H1 (cell line): ENCODE data around the gene ZNF814. TPM values are rescaled to one million over a fixed set of nuclear protein-coding genes. Genes with fewer than 3 reads are reported as not detected.

Source experiments
- E2F6 ChIP-seq: IDR thresholded peaks from 2 replicates; pipeline ENCODE4 v1.6.1; 2012; ENCODE audit warnings: inconsistent platforms
- EP300 ChIP-seq, 2 experiments: IDR thresholded peaks; 1 replicate in 1 of 2; 2 replicates in 1 of 2; pipeline ENCODE4 v1.6.1; 2011 to 2012; ENCODE audit warnings: low read depth in 2 of 2, low read length in 2 of 2, mild to moderate bottlenecking in 2 of 2, borderline replicate concordance in 1 of 2, inconsistent platforms in 1 of 2, moderate library complexity in 1 of 2
- FOSL1 ChIP-seq: IDR thresholded peaks from 2 replicates; pipeline ENCODE4 v1.6.1; 2011; ENCODE audit warnings: mild to moderate bottlenecking, low read depth, low read length, moderate library complexity; ENCODE audit not compliant: insufficient read depth
- GABPA ChIP-seq: IDR thresholded peaks from 2 replicates; pipeline ENCODE4 v1.6.1; 2011; ENCODE audit warnings: mild to moderate bottlenecking, low read length, moderate library complexity, borderline replicate concordance; ENCODE audit not compliant: insufficient read depth
- JUN ChIP-seq: IDR thresholded peaks from 2 replicates; pipeline ENCODE4 v1.6.1; 2011; ENCODE audit warnings: low read depth, mild to moderate bottlenecking, improper control_type of control experiment, low read length
- KDM4A ChIP-seq: IDR thresholded peaks from one replicate; pipeline ENCODE4 v1.7.1; 2012; ENCODE audit warnings: low read depth, mild to moderate bottlenecking, moderate library complexity, low read length, inconsistent platforms; ENCODE audit not compliant: severe bottlenecking
- KDM5A ChIP-seq: fragments of 200-600 bp; IDR thresholded peaks from 2 replicates; pipeline ENCODE4 v1.7.1; 2012; ENCODE audit warnings: mild to moderate bottlenecking, low read length, inconsistent platforms, mixed read lengths
- POLR2A ChIP-seq, 2 experiments: IDR thresholded peaks; 1 replicate in 1 of 2; 2 replicates in 1 of 2; pipeline ENCODE4 v1.6.1; 2011; ENCODE audit warnings: low read depth in 2 of 2, low read length in 2 of 2, mild to moderate bottlenecking in 2 of 2; ENCODE audit errors: control extremely low read depth in 1 of 2
- POLR2AphosphoS5 ChIP-seq: IDR thresholded peaks from 2 replicates; pipeline ENCODE4 v1.6.1; 2011; ENCODE audit warnings: low read depth, low read length
- POU5F1 ChIP-seq: IDR thresholded peaks from 2 replicates; pipeline ENCODE4 v1.6.1; 2011; ENCODE audit warnings: low read depth, mild to moderate bottlenecking, low read length, moderate library complexity
- RAD21 ChIP-seq, 2 experiments: IDR thresholded peaks in 1 of 2; conservative IDR thresholded peaks in 1 of 2; 2 replicates each; pipeline ENCODE4 v1.6.1; 2011; ENCODE audit warnings: low read depth in 2 of 2, low read length in 2 of 2, improper control_type of control experiment in 1 of 2, inconsistent platforms in 1 of 2, mild to moderate bottlenecking in 1 of 2, moderate library complexity in 1 of 2
- RFX5 ChIP-seq: IDR thresholded peaks from 2 replicates; pipeline ENCODE4 v1.6.1; 2011; ENCODE audit warnings: low read depth, low read length, improper control_type of control experiment, borderline replicate concordance
- RXRA ChIP-seq: IDR thresholded peaks from 2 replicates; pipeline ENCODE4 v1.6.1; 2011; ENCODE audit warnings: low read depth, mild to moderate bottlenecking, low read length, moderate library complexity; ENCODE audit not compliant: insufficient read depth
- SIN3A ChIP-seq, 2 experiments: IDR thresholded peaks in 1 of 2; conservative IDR thresholded peaks in 1 of 2; 2 replicates each; pipeline ENCODE4 v1.6.1; 2011 to 2012; ENCODE audit warnings: low read length in 2 of 2, improper control_type of control experiment in 1 of 2, low read depth in 1 of 2, mild to moderate bottlenecking in 1 of 2
- SIRT6 ChIP-seq: IDR thresholded peaks from one replicate; pipeline ENCODE4 v1.7.1; 2012; ENCODE audit warnings: low read length, inconsistent platforms
- SIX5 ChIP-seq: IDR thresholded peaks from 2 replicates; pipeline ENCODE4 v1.6.1; 2011; ENCODE audit warnings: mild to moderate bottlenecking, low read depth, low read length
- SP2 ChIP-seq: IDR thresholded peaks from 2 replicates; pipeline ENCODE4 v1.6.1; 2012; ENCODE audit warnings: mild to moderate bottlenecking, low read length, inconsistent platforms
- SUZ12 ChIP-seq: fragments of 200-600 bp; sonication (generic); IDR thresholded peaks from 2 replicates; pipeline ENCODE4 v1.6.1; 2012; ENCODE audit warnings: mild to moderate bottlenecking, inconsistent platforms, low read length, moderate library complexity, mixed read lengths
- TAF1 ChIP-seq: IDR thresholded peaks from 2 replicates; pipeline ENCODE4 v1.6.1; 2011; ENCODE audit warnings: mild to moderate bottlenecking, low read depth, low read length
- USF2 ChIP-seq: IDR thresholded peaks from 2 replicates; pipeline ENCODE4 v1.6.1; 2011; ENCODE audit warnings: low read length, improper control_type of control experiment
- polyA plus RNA-seq, 7 experiments: library from polyadenylated mRNA; depleted of rRNA in 3 of 7; stranded (reverse) in 5 of 7; unstranded in 2 of 7; fragments of >200 nt in 5 of 7; fragments of 200-250 nt in 2 of 7; gene quantifications; 1 replicate in 5 of 7; 2 replicates in 1 of 7; 4 replicates in 1 of 7; pipeline versions ENCODE4 v1.2.1 to v1.2.3, GENCODE V29; 2011 to 2013; ENCODE audit warnings: missing spikeins in 2 of 7, mixed read lengths in 2 of 7
- total RNA-seq: library from RNA; stranded (reverse); fragmentation: NEBNext Ultra II Directional; extraction: Animal tissue kit (Norgen Biotek cat#: 25700); gene quantifications from 2 replicates; pipeline ENCODE4 v1.2.1, GENCODE V29; 2021
- TF ChIP-seq, protein P1 (sequence below): IDR thresholded peaks from 2 replicates; pipeline ENCODE4 v1.6.1; 2011; ENCODE audit warnings: low read depth, mild to moderate bottlenecking, low read length; ENCODE audit not compliant: insufficient read depth

The ZNF814 gene
- total and polyA plus RNA-seq, 2 of the 8 experiments (the other 6 are each of a cell fraction or from before 2014, with no cell fraction given): 90.9 to 99.6 TPM

DNA sequence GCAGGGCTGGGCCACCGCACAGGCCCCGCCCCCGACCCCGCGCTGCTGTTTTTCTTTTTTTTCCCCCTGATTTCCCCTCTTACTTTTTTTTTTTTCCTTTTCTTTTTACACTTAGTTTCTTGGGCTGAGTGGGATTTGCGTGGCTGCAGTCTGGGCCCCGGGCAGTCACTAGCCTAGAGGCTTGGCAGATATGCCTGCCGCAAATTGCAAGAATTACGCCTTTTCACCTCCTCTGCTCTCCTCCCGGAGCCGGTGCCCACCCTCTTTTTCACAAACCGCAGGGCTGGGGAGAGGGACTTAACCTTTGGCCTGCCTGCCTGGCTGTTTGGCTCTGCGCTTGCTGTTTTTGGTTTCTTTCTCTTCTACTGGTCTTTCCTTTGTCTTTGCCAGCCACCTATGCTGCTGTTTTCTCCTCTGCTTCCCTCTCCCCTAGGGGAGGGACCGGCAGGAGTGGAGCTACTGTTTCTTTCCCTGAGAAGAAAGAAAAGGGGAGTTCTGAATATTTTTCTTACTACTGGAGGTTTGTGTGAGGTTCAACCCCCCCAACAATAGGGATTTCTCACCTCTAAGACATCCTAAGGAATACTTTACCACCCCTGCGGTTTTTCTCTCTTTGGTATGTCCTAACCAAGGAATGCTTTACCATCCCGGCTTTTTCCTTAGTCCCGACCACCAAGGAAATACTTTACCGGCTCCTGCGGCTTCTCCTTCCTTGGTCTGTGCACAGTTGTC is 85.1 kb downstream of the ZNF814 start (continued):
- no peak for TF ChIP-seq E2F6
- TF ChIP-seq EP300 (IDR thresholded peaks at IDR 0.05; ENCODE audit: borderline replicate concordance in 1 of 2, low read depth in 2 of 2, low read length in 2 of 2): peak in 1 of 2 experiments; percentile 70; a peak in 1 of 3 replicates
- TF ChIP-seq POLR2A (IDR thresholded peaks at IDR 0.05; ENCODE audit: control extremely low read depth in 1 of 2, low read depth in 2 of 2, low read length in 2 of 2): peak in 1 of 2 experiments; percentile 72
- no peak for TF ChIP-seq USF2
- no peak for TF ChIP-seq POU5F1
- TF ChIP-seq SUZ12: no peak
- TF ChIP-seq SIRT6: no peak
- TF ChIP-seq JUN: no peak
- no peak for TF ChIP-seq KDM4A
- no peak for TF ChIP-seq GABPA
- TF ChIP-seq POLR2AphosphoS5: peak; percentile 71
- TF ChIP-seq SP2: no peak
- peak; percentile 77 for TF ChIP-seq TAF1
- no peak for TF ChIP-seq FOSL1
- TF ChIP-seq KDM5A: no peak
- TF ChIP-seq SIX5: 0 out of 2 replicates have a peak, but pooled peaks have one; percentile 3
- TF ChIP-seq RXRA: no peak
- no peak for TF ChIP-seq SIN3A (conservative IDR thresholded peaks at IDR 0.05 in 1 of 2, IDR thresholded peaks at IDR 0.05 in 1 of 2; ENCODE audit: low read depth in 1 of 2, low read length in 2 of 2)
- TF ChIP-seq, protein P1, sequence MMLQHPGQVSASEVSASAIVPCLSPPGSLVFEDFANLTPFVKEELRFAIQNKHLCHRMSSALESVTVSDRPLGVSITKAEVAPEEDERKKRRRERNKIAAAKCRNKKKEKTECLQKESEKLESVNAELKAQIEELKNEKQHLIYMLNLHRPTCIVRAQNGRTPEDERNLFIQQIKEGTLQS: no peak
- no peak for TF ChIP-seq RFX5
- TF ChIP-seq RAD21 (IDR thresholded peaks at IDR 0.05 in 1 of 2, conservative IDR thresholded peaks at IDR 0.05 in 1 of 2; ENCODE audit: low read depth in 2 of 2, low read length in 2 of 2): no peak
